ENCODE measurements around the gene PEX11G.

- TF ChIP-seq TAF1 (IDR thresholded peaks at IDR 0.05; ENCODE audit: low read depth, low read length) = no peak
- no peak for TF ChIP-seq POLR2A (IDR thresholded peaks at IDR 0.05; ENCODE audit: low read depth, low read length)
- no peak for TF ChIP-seq POU2F2 (IDR thresholded peaks at IDR 0.05; ENCODE audit: low read depth, low read length)
These were observed 8.4 kb downstream of the PEX11G start for GRCh38 chr19:7480222-7480969.

Measured in GM12891 (cell line).